B cell (primary cell): ENCODE measurements around the gene SLK.

Experiments
- EZH2 ChIP-seq: IDR thresholded peaks from 2 replicates; pipeline ENCODE4 v1.6.1; 2012; ENCODE audit warnings: borderline replicate concordance, low read depth, mild to moderate bottlenecking, moderate library complexity, low read length; ENCODE audit not compliant: insufficient read depth, poor library complexity, severe bottlenecking
- TF ChIP-seq, protein P1 (sequence below): fragments of 200-600 bp; IDR thresholded peaks from one replicate; pipeline ENCODE4 v1.8.0; 2022; ENCODE audit warnings: antibody characterized with exemption, mild to moderate bottlenecking

- no peak for TF ChIP-seq EZH2
- TF ChIP-seq, protein P1, sequence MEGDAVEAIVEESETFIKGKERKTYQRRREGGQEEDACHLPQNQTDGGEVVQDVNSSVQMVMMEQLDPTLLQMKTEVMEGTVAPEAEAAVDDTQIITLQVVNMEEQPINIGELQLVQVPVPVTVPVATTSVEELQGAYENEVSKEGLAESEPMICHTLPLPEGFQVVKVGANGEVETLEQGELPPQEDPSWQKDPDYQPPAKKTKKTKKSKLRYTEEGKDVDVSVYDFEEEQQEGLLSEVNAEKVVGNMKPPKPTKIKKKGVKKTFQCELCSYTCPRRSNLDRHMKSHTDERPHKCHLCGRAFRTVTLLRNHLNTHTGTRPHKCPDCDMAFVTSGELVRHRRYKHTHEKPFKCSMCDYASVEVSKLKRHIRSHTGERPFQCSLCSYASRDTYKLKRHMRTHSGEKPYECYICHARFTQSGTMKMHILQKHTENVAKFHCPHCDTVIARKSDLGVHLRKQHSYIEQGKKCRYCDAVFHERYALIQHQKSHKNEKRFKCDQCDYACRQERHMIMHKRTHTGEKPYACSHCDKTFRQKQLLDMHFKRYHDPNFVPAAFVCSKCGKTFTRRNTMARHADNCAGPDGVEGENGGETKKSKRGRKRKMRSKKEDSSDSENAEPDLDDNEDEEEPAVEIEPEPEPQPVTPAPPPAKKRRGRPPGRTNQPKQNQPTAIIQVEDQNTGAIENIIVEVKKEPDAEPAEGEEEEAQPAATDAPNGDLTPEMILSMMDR, result no peak
These were observed 41.3 kb upstream of the SLK start for GRCh38 chr10:103925591-103925990.
